ENCODE results near the gene CCDC12.

- TF ChIP-seq EZH2 (IDR thresholded peaks at IDR 0.05) (no peak), POLR2AphosphoS5 (IDR thresholded peaks at IDR 0.05; ENCODE audit: borderline replicate concordance, low read depth, low read length) (no peak)
Measured at GRCh38 chr3:46952813-46953212, 23.7 kb downstream of the CCDC12 start.

Measured in SK-N-MC (cell line).